Measurements from ENCODE around the gene ZKSCAN1. TPM values are rescaled to one million over a fixed set of nuclear protein-coding genes. Genes with fewer than 3 reads are reported as not detected.
A peak's percentile ranks its signal among the peaks of the same experiment; 100 is the strongest.

ZKSCAN1 gene
- total RNA-seq, 1 donor from 2014 or later = 36.6 TPM

DNA sequence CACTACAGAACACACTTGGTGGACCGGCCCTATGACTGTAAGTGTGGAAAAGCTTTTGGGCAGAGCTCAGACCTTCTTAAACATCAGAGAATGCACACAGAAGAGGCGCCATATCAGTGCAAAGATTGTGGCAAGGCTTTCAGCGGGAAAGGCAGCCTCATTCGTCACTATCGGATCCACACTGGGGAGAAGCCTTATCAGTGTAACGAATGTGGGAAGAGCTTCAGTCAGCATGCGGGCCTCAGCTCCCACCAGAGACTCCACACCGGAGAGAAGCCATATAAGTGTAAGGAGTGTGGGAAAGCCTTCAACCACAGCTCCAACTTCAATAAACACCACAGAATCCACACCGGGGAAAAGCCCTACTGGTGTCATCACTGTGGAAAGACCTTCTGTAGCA lies 48.8 kb downstream of the ZKSCAN1 start:
- TF ChIP-seq, protein P1, sequence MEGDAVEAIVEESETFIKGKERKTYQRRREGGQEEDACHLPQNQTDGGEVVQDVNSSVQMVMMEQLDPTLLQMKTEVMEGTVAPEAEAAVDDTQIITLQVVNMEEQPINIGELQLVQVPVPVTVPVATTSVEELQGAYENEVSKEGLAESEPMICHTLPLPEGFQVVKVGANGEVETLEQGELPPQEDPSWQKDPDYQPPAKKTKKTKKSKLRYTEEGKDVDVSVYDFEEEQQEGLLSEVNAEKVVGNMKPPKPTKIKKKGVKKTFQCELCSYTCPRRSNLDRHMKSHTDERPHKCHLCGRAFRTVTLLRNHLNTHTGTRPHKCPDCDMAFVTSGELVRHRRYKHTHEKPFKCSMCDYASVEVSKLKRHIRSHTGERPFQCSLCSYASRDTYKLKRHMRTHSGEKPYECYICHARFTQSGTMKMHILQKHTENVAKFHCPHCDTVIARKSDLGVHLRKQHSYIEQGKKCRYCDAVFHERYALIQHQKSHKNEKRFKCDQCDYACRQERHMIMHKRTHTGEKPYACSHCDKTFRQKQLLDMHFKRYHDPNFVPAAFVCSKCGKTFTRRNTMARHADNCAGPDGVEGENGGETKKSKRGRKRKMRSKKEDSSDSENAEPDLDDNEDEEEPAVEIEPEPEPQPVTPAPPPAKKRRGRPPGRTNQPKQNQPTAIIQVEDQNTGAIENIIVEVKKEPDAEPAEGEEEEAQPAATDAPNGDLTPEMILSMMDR (IDR thresholded peaks at IDR 0.05) = no peak
- no peak for TF ChIP-seq POLR2A (IDR thresholded peaks at IDR 0.05)
- no peak for TF ChIP-seq POLR2AphosphoS5 (IDR thresholded peaks at IDR 0.05; ENCODE audit: insufficient read depth in 1 of 2, low read depth in 1 of 2)
- Histone ChIP-seq H3K27ac (no peak overlapping the region), H3K9me3 (no peaks in the 10 kb centered on the region), H3K4me3 (no peak overlapping the region), H3K36me3 (peaks cover 0 to 43% of the 10 kb centered on the region in 2 donors), H3K4me1 (peaks cover 18% of the 10 kb centered on the region), H3K27me3 (no peaks in the 10 kb centered on the region)
- intact Hi-C loops (cut with DNase I) = no loop called here
- no peak for DNase-seq (ENCODE audit: extremely low spot score in 2 of 2)

DNA sequence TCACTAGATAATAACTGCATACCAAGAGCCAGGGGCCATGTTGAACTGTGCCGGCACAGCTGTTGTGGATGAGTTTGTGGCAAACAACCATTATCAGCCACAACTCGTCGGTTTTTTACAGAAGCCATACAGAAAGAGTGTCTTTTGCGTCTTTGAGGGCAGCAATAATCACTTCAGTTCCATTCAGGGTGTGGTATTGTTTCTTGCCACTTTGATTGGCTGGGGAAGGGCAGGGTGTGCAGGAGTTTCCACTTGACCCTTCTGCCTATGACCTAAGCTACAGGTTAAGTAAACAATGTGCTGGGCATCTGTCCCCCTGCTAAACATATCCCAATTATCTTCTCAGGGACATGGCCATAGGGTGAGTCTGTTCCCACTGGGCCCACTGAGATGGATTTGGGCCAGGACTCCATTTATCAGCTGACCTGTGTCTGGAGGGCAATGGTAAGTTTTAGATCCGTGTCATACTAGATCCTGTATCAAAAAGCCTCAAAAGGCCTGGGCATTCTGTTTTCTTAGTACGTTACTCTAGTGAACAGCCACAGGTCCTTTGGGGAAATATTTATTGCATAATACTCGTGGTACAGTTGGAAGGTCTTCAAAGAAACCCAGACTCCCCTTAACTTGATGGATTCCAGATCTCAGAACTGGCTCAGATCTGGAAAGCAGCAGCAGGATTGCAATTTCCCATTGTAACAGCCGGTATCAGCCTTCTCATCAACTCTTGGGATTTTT lies 50.2 kb downstream of the ZKSCAN1 start:
- H3K27ac ChIP-seq = no peak overlapping the region
- peaks cover 5 to 49% of the 10 kb centered on the region in 2 donors for H3K36me3 ChIP-seq
- DNase-seq (ENCODE audit: extremely low spot score in 2 of 2) = no peak
- no peak overlapping the region for H3K4me3 ChIP-seq
- intact Hi-C loops (cut with DNase I) = no loop called here
- no peaks in the 10 kb centered on the region for H3K27me3 ChIP-seq
- H3K4me1 ChIP-seq = peaks cover 18% of the 10 kb centered on the region
- H3K9me3 ChIP-seq = no peaks in the 10 kb centered on the region
- TF ChIP-seq POLR2AphosphoS5 (IDR thresholded peaks at IDR 0.05; ENCODE audit: insufficient read depth in 1 of 2, low read depth in 1 of 2) = peak in 1 of 2 donors; percentile 31
- TF ChIP-seq POLR2A (IDR thresholded peaks at IDR 0.05) = no peak

DNA sequence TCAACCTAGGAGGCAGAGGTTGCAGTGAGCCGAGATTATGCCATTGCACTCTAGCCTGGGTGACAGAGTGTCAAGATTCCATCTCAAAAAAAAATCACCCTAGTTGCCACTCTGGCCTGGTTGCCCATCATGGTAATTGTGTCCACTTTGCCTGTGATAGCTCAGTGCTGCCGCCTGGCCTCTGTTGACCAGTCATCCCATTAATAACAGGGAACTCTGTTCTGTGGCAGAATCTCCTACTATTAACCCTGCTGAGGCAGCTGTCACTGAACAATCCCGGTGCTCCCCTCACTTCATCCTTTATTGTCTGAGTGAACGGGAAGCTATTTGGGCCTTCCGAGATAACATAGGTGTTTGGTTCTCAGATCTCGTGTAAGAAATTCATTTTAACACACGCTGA lies 51.6 kb downstream of the ZKSCAN1 start:
- TF ChIP-seq POLR2AphosphoS5 (IDR thresholded peaks at IDR 0.05; ENCODE audit: insufficient read depth in 1 of 2, low read depth in 1 of 2) (no peak), POLR2A (IDR thresholded peaks at IDR 0.05) (no peak)
- TF ChIP-seq, protein P1 (IDR thresholded peaks at IDR 0.05) = no peak
- intact Hi-C loops (cut with DNase I) = no loop called here
- no peaks in the 10 kb centered on the region for H3K27me3 ChIP-seq
- H3K4me3 ChIP-seq = no peak overlapping the region
- no peak for DNase-seq (ENCODE audit: extremely low spot score in 2 of 2)
- peaks cover 18% of the 10 kb centered on the region for H3K4me1 ChIP-seq
- H3K27ac ChIP-seq = no peak overlapping the region
- H3K36me3 ChIP-seq = peaks cover 18 to 50% of the 10 kb centered on the region in 2 donors
- H3K9me3 ChIP-seq = peaks cover 11% of the 10 kb centered on the region

DNA sequence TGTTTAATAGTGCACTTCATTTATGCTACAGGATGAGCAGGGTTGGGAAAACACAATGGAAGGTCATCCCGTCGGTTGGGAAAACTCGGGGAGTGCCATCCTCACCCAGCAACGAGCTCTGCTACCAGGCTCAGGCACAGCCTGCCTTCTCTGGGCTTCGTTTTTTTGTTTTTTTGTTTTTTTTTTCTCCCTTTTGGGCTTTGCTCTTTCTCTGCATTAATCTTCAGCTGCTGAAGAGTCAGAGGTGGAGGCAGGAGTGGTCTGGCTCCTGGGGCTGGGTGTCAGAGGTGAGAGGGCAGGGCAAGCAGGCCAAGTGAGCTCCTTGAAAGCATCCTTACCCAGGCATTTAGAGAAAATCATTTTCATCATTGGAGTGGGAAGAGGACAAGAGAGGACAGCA lies 54.6 kb downstream of the ZKSCAN1 start:
- intact Hi-C loops (cut with DNase I) = no loop called here

DNA sequence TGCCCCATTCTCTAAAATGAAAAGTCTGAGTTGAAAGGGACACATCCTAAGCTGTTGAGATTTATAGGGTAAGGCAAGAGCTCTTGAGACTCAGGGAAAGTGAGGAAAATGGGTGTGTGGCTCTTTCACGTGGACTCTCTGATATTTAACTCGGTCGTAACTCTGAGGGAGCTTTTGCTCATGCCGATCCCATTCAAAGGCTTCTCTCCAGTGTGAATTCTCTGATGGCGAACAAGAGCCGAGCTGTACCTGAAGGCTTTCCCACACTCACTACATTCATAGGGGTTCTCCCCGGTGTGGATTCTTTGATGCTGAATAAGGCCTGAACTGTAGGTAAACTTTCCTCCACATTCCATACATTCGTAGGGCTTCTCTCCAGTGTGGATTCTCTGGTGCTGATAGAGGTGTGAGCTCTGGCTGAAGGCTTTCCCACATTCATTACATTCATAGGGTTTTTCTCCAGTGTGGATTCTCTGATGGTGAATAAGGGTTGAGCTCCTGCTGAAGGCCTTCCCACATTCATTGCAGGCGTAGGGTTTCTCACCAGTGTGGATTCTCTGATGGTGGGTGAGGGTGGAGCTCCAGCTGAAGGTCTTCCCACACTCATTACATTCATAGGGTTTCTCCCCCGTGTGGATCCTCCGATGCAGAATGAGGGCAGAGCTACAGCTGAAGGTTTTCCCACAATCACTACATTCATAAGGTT lies 55.8 kb downstream of the ZKSCAN1 start:
- Histone ChIP-seq H3K36me3 (peaks cover 19 to 70% of the 10 kb centered on the region in 2 donors), H3K4me3 (no peak overlapping the region), H3K27ac (no peak overlapping the region), H3K27me3 (no peaks in the 10 kb centered on the region), H3K4me1 (peaks cover 6% of the 10 kb centered on the region), H3K9me3 (peaks cover 16% of the 10 kb centered on the region)
- DNase-seq (ENCODE audit: extremely low spot score in 2 of 2) = no peak
- TF ChIP-seq POLR2AphosphoS5 (IDR thresholded peaks at IDR 0.05; ENCODE audit: insufficient read depth in 1 of 2, low read depth in 1 of 2) (no peak), POLR2A (IDR thresholded peaks at IDR 0.05) (no peak)
- TF ChIP-seq, protein P1 (IDR thresholded peaks at IDR 0.05) = no peak
- intact Hi-C loops (cut with DNase I) = no loop called here

More for the DNA sequence above, 54.6 kb downstream of the ZKSCAN1 start:
- TF ChIP-seq, protein P1 (IDR thresholded peaks at IDR 0.05) = no peak
- no peak for TF ChIP-seq POLR2A (IDR thresholded peaks at IDR 0.05)
- no peak for TF ChIP-seq POLR2AphosphoS5 (IDR thresholded peaks at IDR 0.05; ENCODE audit: insufficient read depth in 1 of 2, low read depth in 1 of 2)
- DNase-seq (ENCODE audit: extremely low spot score in 2 of 2) = no peak
- Histone ChIP-seq H3K27me3 (no peaks in the 10 kb centered on the region), H3K36me3 (peaks cover 19 to 58% of the 10 kb centered on the region in 2 donors), H3K4me1 (peaks cover 18% of the 10 kb centered on the region), H3K9me3 (peaks cover 16% of the 10 kb centered on the region), H3K27ac (no peak overlapping the region), H3K4me3 (no peak overlapping the region)
